ENCODE results near the gene SH3GL2. TPM values are rescaled to one million over a fixed set of nuclear protein-coding genes. Genes with fewer than 3 reads are reported as not detected.

Gene SH3GL2
- total and polyA plus RNA-seq, 9 donors, result 0.07 to 0.28 (median 0.10) TPM

DNA sequence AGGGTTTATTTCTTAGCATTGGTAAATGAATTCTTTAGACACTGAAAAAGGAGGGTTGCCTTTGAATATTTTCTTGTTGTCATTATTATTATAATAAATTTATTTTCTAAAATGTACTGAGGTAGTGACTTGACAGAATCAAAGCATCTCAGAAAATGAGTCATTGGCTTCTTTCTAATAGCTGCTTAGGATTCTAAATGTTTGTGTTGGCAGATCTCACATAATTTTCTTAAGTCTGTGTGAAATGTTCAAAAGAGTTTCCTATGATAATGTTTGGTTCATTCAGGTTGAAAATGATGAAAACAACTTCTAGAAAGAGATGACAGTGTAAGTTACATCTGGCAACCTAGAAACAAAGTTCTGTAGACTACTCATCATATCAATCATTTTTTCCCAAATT is 69.7 kb downstream of the SH3GL2 start:
- H3K27ac ChIP-seq (ENCODE audit: low read length), result no peak overlapping the region
- no peaks in the 10 kb centered on the region for H3K27me3 ChIP-seq (ENCODE audit: control insufficient read depth, insufficient read depth, low read length)
- no peaks in the 10 kb centered on the region for H3K9me3 ChIP-seq (replicated peaks; ENCODE audit: control insufficient read depth, low read depth, low read length)
- DNase-seq, result no peak
- no peak overlapping the region for H3K4me3 ChIP-seq (ENCODE audit: low read length)
- no peaks in the 10 kb centered on the region for H3K4me1 ChIP-seq (ENCODE audit: control insufficient read depth, insufficient read depth, low read length)
- no peaks in the 10 kb centered on the region for H3K36me3 ChIP-seq (ENCODE audit: control insufficient read depth, insufficient read depth, low read length)

DNA sequence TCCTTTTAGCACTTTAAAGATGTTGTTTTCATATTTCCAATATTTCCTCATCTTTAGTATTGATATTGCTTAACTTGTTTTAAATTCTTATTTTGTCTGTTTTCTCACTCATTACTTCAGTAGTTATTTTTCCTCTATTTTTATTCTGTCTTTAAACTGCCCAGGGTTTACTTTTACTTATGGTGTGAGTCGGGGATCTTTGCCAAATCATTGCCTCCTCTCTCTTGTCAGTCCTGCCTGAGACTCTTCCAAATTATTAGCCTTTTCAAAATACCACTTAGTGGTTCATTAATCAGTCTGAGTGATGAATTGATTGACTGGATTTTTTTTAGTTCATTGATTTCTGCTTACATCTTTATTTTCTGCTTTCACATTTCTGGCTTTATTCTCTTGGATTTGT is 72.9 kb downstream of the SH3GL2 start:
- Histone ChIP-seq H3K27ac (ENCODE audit: low read length) (no peak overlapping the region), H3K36me3 (ENCODE audit: control insufficient read depth, insufficient read depth, low read length) (no peaks in the 10 kb centered on the region), H3K4me3 (ENCODE audit: low read length) (no peak overlapping the region), H3K9me3 (replicated peaks; ENCODE audit: control insufficient read depth, low read depth, low read length) (no peaks in the 10 kb centered on the region), H3K4me1 (ENCODE audit: control insufficient read depth, insufficient read depth, low read length) (no peaks in the 10 kb centered on the region), H3K27me3 (ENCODE audit: control insufficient read depth, insufficient read depth, low read length) (no peaks in the 10 kb centered on the region)
- no CpG with 5 or more reads among the region's 1 CpG for WGBS (ENCODE audit: insufficient coverage)
- no peak for DNase-seq

DNA sequence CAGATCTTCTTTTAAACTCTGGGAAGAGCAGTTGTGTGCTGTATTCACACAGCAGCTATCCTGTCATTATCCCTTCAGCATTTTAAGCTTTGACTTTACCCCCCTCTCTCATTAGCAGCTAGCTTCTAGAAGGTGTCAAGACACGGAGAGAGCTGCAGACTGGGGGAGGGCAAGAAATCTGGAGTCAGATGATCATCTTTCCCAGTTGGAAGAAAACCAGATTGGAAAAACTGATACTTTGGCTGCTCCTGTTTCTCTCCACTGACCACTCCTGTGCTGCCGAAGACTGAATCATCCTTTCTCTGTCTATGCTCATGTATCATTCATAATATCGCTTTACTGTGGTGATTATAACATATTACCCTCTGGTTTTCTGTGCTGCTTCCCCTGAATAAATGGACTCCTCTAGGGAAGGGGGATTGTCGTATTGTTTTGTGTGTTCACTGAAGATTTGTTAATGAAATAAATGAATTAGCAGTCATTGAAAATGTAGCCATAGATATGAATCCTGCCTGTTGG is 75.1 kb downstream of the SH3GL2 start:
- WGBS (ENCODE audit: insufficient coverage), result 43% methylated on average over 1 of the region's 4 CpGs
- Histone ChIP-seq H3K27ac (ENCODE audit: low read length) (no peak overlapping the region), H3K36me3 (ENCODE audit: control insufficient read depth, insufficient read depth, low read length) (no peaks in the 10 kb centered on the region), H3K4me3 (ENCODE audit: low read length) (no peak overlapping the region), H3K9me3 (replicated peaks; ENCODE audit: control insufficient read depth, low read depth, low read length) (no peaks in the 10 kb centered on the region), H3K27me3 (ENCODE audit: control insufficient read depth, insufficient read depth, low read length) (no peaks in the 10 kb centered on the region), H3K4me1 (ENCODE audit: control insufficient read depth, insufficient read depth, low read length) (no peaks in the 10 kb centered on the region)
- no peak for DNase-seq

- WGBS (ENCODE audit: insufficient coverage), result no CpG with 5 or more reads among the region's 1 CpG
- H3K9me3 ChIP-seq (replicated peaks; ENCODE audit: control insufficient read depth, low read depth, low read length), result no peaks in the 10 kb centered on the region
- H3K4me1 ChIP-seq (ENCODE audit: control insufficient read depth, insufficient read depth, low read length), result no peaks in the 10 kb centered on the region
- H3K36me3 ChIP-seq (ENCODE audit: control insufficient read depth, insufficient read depth, low read length), result no peaks in the 10 kb centered on the region
- DNase-seq, result no peak
- H3K4me3 ChIP-seq (ENCODE audit: low read length), result no peak overlapping the region
- no peaks in the 10 kb centered on the region for H3K27me3 ChIP-seq (ENCODE audit: control insufficient read depth, insufficient read depth, low read length)
- no peak overlapping the region for H3K27ac ChIP-seq (ENCODE audit: low read length)
Observed at GRCh38 chr9:17656889-17657288, 78.0 kb downstream of the SH3GL2 start.

GRCh38 chr9:17658237-17658636 is 79.4 kb downstream of the SH3GL2 start:
- no peaks in the 10 kb centered on the region for H3K4me1 ChIP-seq (ENCODE audit: control insufficient read depth, insufficient read depth, low read length)
- WGBS (ENCODE audit: insufficient coverage), result no CpG with 5 or more reads among the region's 2 CpGs

DNA sequence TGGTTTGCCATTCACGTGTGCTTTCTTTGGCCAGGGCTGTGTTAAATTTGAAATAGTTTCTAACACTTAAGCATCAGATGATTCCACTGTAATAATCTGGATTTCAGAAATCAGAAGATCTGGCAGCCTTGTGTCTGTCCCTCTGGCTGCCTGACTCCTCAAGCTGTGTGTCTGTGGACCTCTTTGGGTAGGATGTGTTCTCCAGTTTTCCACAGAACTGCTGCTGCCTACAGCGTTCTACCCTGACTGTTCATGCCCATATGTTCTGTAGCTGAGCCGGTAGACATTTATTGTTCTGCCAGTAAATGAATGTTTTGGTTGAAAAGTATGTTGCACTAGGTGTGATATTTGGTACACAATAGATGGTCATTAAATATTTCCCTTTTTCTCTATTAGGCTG is 81.3 kb downstream of the SH3GL2 start:
- WGBS (ENCODE audit: insufficient coverage), result no CpG with 5 or more reads among the region's 3 CpGs
- Histone ChIP-seq H3K27me3 (ENCODE audit: control insufficient read depth, insufficient read depth, low read length) (no peaks in the 10 kb centered on the region), H3K4me1 (ENCODE audit: control insufficient read depth, insufficient read depth, low read length) (no peaks in the 10 kb centered on the region), H3K9me3 (replicated peaks; ENCODE audit: control insufficient read depth, low read depth, low read length) (no peaks in the 10 kb centered on the region), H3K27ac (ENCODE audit: low read length) (no peak overlapping the region), H3K36me3 (ENCODE audit: control insufficient read depth, insufficient read depth, low read length) (no peaks in the 10 kb centered on the region), H3K4me3 (ENCODE audit: low read length) (no peak overlapping the region)
- no peak for DNase-seq

More at GRCh38 chr9:17658237-17658636, 79.4 kb downstream of the SH3GL2 start:
- H3K4me3 ChIP-seq (ENCODE audit: low read length), result no peak overlapping the region
- no peak overlapping the region for H3K27ac ChIP-seq (ENCODE audit: low read length)
- no peak for DNase-seq
- H3K27me3 ChIP-seq (ENCODE audit: control insufficient read depth, insufficient read depth, low read length), result no peaks in the 10 kb centered on the region
- no peaks in the 10 kb centered on the region for H3K36me3 ChIP-seq (ENCODE audit: control insufficient read depth, insufficient read depth, low read length)
- no peaks in the 10 kb centered on the region for H3K9me3 ChIP-seq (replicated peaks; ENCODE audit: control insufficient read depth, low read depth, low read length)

GRCh38 chr9:17665450-17665849 is 86.6 kb downstream of the SH3GL2 start:
- no peak for DNase-seq
- Histone ChIP-seq H3K4me1 (ENCODE audit: control insufficient read depth, insufficient read depth, low read length) (no peaks in the 10 kb centered on the region), H3K4me3 (ENCODE audit: low read length) (no peak overlapping the region), H3K27ac (ENCODE audit: low read length) (no peak overlapping the region), H3K9me3 (replicated peaks; ENCODE audit: control insufficient read depth, low read depth, low read length) (no peaks in the 10 kb centered on the region), H3K27me3 (ENCODE audit: control insufficient read depth, insufficient read depth, low read length) (no peaks in the 10 kb centered on the region), H3K36me3 (ENCODE audit: control insufficient read depth, insufficient read depth, low read length) (no peaks in the 10 kb centered on the region)
- no CpG with 5 or more reads among the region's 3 CpGs for WGBS (ENCODE audit: insufficient coverage)

DNA sequence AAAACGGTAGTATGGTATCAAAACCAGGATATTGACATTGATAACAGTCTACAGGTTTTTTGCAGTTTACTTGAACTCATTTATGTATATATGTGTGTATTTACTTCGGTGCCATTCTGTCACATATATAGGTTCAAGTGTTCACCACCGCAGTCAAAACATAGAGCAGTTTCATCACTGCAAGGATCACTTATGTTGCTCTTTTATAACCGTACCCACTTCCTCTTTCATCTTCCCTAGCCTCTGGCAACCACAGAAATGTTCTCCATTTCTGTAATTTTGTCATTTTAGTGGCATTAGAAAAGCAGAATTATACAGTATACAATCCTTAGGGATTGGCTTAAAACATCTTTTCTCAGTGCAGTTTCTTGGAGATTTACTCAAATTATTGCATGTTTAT is 90.3 kb downstream of the SH3GL2 start:
- no peak for DNase-seq
- H3K4me1 ChIP-seq (ENCODE audit: control insufficient read depth, insufficient read depth, low read length), result no peaks in the 10 kb centered on the region
- WGBS (ENCODE audit: insufficient coverage), result no CpG with 5 or more reads among the region's 4 CpGs
- H3K27ac ChIP-seq (ENCODE audit: low read length), result no peak overlapping the region
- no peaks in the 10 kb centered on the region for H3K9me3 ChIP-seq (replicated peaks; ENCODE audit: control insufficient read depth, low read depth, low read length)
- H3K4me3 ChIP-seq (ENCODE audit: low read length), result no peak overlapping the region
- no peaks in the 10 kb centered on the region for H3K27me3 ChIP-seq (ENCODE audit: control insufficient read depth, insufficient read depth, low read length)
- H3K36me3 ChIP-seq (ENCODE audit: control insufficient read depth, insufficient read depth, low read length), result no peaks in the 10 kb centered on the region

GRCh38 chr9:17682684-17683083 is 103.8 kb downstream of the SH3GL2 start:
- Histone ChIP-seq H3K4me3 (ENCODE audit: low read length) (no peak overlapping the region), H3K36me3 (ENCODE audit: control insufficient read depth, insufficient read depth, low read length) (no peaks in the 10 kb centered on the region), H3K27me3 (ENCODE audit: control insufficient read depth, insufficient read depth, low read length) (no peaks in the 10 kb centered on the region), H3K4me1 (ENCODE audit: control insufficient read depth, insufficient read depth, low read length) (no peaks in the 10 kb centered on the region), H3K9me3 (replicated peaks; ENCODE audit: control insufficient read depth, low read depth, low read length) (no peaks in the 10 kb centered on the region), H3K27ac (ENCODE audit: low read length) (no peak overlapping the region)
- 100% methylated on average over 1 of the region's 2 CpGs for WGBS (ENCODE audit: insufficient coverage)
- no peak for DNase-seq

DNA sequence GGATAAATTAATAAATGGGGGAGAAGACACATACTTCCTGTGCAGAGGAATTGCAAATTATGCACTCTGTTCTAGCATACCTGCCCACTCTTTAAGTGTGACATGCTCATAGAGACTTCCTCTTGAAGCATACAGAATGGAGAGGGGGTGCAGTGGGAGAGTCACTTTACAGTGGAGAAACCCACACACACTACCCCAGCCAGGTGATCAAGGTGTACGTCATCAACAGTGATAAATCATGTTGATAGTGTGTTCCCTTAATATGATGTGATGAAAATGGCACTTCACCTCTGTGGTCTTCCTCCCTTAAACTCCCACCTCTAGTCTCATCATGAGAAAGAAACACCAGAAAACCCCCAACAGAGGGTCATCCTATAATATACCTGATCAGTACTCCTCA is 110.0 kb downstream of the SH3GL2 start:
- Histone ChIP-seq H3K9me3 (replicated peaks; ENCODE audit: control insufficient read depth, low read depth, low read length) (no peaks in the 10 kb centered on the region), H3K36me3 (ENCODE audit: control insufficient read depth, insufficient read depth, low read length) (no peaks in the 10 kb centered on the region), H3K4me3 (ENCODE audit: low read length) (no peak overlapping the region), H3K4me1 (ENCODE audit: control insufficient read depth, insufficient read depth, low read length) (no peaks in the 10 kb centered on the region), H3K27me3 (ENCODE audit: control insufficient read depth, insufficient read depth, low read length) (no peaks in the 10 kb centered on the region), H3K27ac (ENCODE audit: low read length) (no peak overlapping the region)
- DNase-seq, result no peak
- no CpG with 5 or more reads among the region's 1 CpG for WGBS (ENCODE audit: insufficient coverage)

DNA sequence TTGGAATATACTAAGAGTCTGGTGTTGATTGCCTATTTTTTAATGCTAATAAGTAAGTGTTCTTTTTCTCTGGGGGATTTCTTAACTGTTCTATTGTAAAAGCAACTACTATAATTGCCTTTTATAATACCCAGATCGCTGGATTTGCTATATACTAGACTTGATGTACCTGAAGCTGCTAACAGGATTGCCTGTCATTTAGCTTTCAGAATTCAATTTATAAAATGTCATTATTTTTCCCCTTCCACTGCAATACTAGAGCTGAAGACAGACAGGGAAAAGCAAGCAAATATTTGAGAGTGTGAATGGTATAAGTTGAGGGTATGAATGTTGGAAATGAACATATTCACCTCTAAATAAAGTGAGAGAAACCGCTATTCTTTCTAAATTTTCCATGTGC is 115.5 kb downstream of the SH3GL2 start:
- no peaks in the 10 kb centered on the region for H3K36me3 ChIP-seq (ENCODE audit: control insufficient read depth, insufficient read depth, low read length)
- H3K4me3 ChIP-seq (ENCODE audit: low read length), result no peak overlapping the region
- H3K9me3 ChIP-seq (replicated peaks; ENCODE audit: control insufficient read depth, low read depth, low read length), result no peaks in the 10 kb centered on the region
- H3K27ac ChIP-seq (ENCODE audit: low read length), result no peak overlapping the region
- DNase-seq, result no peak
- no CpG with 5 or more reads among the region's 2 CpGs for WGBS (ENCODE audit: insufficient coverage)
- H3K27me3 ChIP-seq (ENCODE audit: control insufficient read depth, insufficient read depth, low read length), result no peaks in the 10 kb centered on the region
- no peaks in the 10 kb centered on the region for H3K4me1 ChIP-seq (ENCODE audit: control insufficient read depth, insufficient read depth, low read length)
